Left lung (tissue), 10 donors: ENCODE results near the gene WDR33. TPM values are rescaled to one million over a fixed set of nuclear protein-coding genes. Genes with fewer than 3 reads are reported as not detected.
A peak's percentile ranks its signal among the peaks of the same experiment; 100 is the strongest.

ENCODE experiments used
- ATAC-seq: fragments of 200-7000 bp; cut with Tn5 transposase; one replicate; pipeline ENCODE4 v1.9.1; 2020; ENCODE audit warnings: moderate library complexity
- DNase-seq, 4 donors: peaks; one replicate each; pipeline ENCODE4 v3.0.0-alpha.2; 2013 to 2020
- H3K27ac ChIP-seq, 2 donors: fragments of 200-600 bp; sonication (generic) in 1 of 2; one replicate each; pipeline versions ENCODE4 v1.5.0 to v1.8.0; 2020 to 2021
- H3K27me3 ChIP-seq, 2 donors: fragments of 200-600 bp; sonication (generic) in 1 of 2; one replicate each; pipeline versions ENCODE4 v1.5.0 to v1.8.0; 2020 to 2021
- H3K36me3 ChIP-seq, 2 donors: fragments of 200-600 bp; sonication (generic) in 1 of 2; one replicate each; pipeline versions ENCODE4 v1.5.0 to v1.8.0; 2020 to 2021
- H3K4me1 ChIP-seq, 2 donors: fragments of 200-600 bp; one replicate each; pipeline ENCODE4 v1.8.0; 2021
- H3K4me3 ChIP-seq, 2 donors: fragments of 200-600 bp; sonication (generic) in 1 of 2; one replicate each; pipeline versions ENCODE4 v1.5.0 to v1.8.0; 2020 to 2021; ENCODE audit warnings: mild to moderate bottlenecking in 1 of 2
- H3K9me3 ChIP-seq, 2 donors: fragments of 200-600 bp; sonication (generic) in 1 of 2; one replicate each; pipeline versions ENCODE4 v1.5.0 to v1.8.0; 2020 to 2021
- CTCF ChIP-seq, 2 donors: fragments of 200-600 bp; sonication (generic) in 1 of 2; IDR thresholded peaks; one replicate each; pipeline versions ENCODE4 v1.5.0 to v1.8.0; 2021; ENCODE audit warnings: antibody characterized with exemption in 2 of 2
- intact Hi-C, 2 donors: fragments of 100-400 bp; cut with DNase I; formaldehyde crosslinking; loops; one replicate each; pipeline versions ENCODE4 v1.11.2 to v1.14.2; 2022
- polyA plus RNA-seq, 6 donors: library from polyadenylated mRNA; unstranded; fragments of 120-200 nt; gene quantifications; one replicate each; pipeline ENCODE4 v1.2.1, GENCODE V29; 2013; ENCODE audit not compliant: insufficient read length in 6 of 6
- total RNA-seq, 2 donors: library from RNA; stranded (reverse); fragmentation: NEBNext Ultra II Directional; extraction: Animal tissue kit (Norgen Biotek cat#: 25700); gene quantifications; one replicate each; pipeline ENCODE4 v1.2.1, GENCODE V29; 2021
- donor health status: DM: no; HTN: yes; CAD: no.
- donor health status: DM: no; HTN: no; CAD: no.

WDR33 gene
- total and polyA plus RNA-seq, 8 donors = 46.4 to 57.5 (median 50.8) TPM

DNA sequence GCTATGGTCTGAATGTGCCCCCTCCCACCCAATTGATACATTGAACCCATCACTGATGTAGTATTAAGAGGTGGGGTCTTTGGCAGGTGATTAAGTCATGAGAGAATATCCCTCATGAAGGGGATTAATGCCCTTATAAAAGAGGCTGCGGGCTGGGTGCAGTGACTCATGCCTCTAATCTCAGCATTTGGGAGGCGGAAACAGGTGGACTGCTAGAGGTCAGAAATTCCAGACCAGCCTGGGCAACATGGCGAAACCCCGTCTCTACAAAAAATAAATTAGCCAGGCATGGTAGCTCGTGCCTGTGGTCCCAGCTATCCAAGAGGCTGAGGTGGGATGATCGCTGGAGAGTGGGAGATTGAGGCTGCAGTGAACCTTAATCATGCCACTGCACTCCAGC lies 32.7 kb upstream of the WDR33 start:
- Histone ChIP-seq H3K36me3 (peaks cover 0 to 44% of the 10 kb centered on the region in 2 donors), H3K27me3 (no peaks in the 10 kb centered on the region), H3K27ac (no peak overlapping the region), H3K4me3 (no peak overlapping the region), H3K9me3 (no peaks in the 10 kb centered on the region), H3K4me1 (no peaks in the 10 kb centered on the region)
- intact Hi-C loops = no loop called here
- no peak for TF ChIP-seq CTCF (IDR thresholded peaks at IDR 0.05)
- no peak for ATAC-seq
- no peak for DNase-seq

- Histone ChIP-seq H3K4me1 (no peaks in the 10 kb centered on the region), H3K27ac (no peak overlapping the region), H3K4me3 (no peak overlapping the region), H3K9me3 (no peaks in the 10 kb centered on the region), H3K27me3 (no peaks in the 10 kb centered on the region), H3K36me3 (peaks cover 0 to 23% of the 10 kb centered on the region in 2 donors)
- intact Hi-C loops = no loop called here
- DNase-seq (peak in 1 of 4 donors; percentile 76), ATAC-seq (no peak)
- no peak for TF ChIP-seq CTCF (IDR thresholded peaks at IDR 0.05)
Measured at GRCh38 chr2:127841466-127842178, 30.7 kb upstream of the WDR33 start.

- no peaks in the 10 kb centered on the region for H3K4me1 ChIP-seq
- DNase-seq = no peak
- no peak for ATAC-seq
- TF ChIP-seq CTCF (IDR thresholded peaks at IDR 0.05) = no peak
- H3K9me3 ChIP-seq = no peaks in the 10 kb centered on the region
- no peak overlapping the region for H3K4me3 ChIP-seq
- no peak overlapping the region for H3K27ac ChIP-seq
- H3K36me3 ChIP-seq = peaks cover 0 to 16% of the 10 kb centered on the region in 2 donors
- intact Hi-C loops = no loop called here
- no peaks in the 10 kb centered on the region for H3K27me3 ChIP-seq
Measured at GRCh38 chr2:127840893-127841292, 29.9 kb upstream of the WDR33 start.

DNA sequence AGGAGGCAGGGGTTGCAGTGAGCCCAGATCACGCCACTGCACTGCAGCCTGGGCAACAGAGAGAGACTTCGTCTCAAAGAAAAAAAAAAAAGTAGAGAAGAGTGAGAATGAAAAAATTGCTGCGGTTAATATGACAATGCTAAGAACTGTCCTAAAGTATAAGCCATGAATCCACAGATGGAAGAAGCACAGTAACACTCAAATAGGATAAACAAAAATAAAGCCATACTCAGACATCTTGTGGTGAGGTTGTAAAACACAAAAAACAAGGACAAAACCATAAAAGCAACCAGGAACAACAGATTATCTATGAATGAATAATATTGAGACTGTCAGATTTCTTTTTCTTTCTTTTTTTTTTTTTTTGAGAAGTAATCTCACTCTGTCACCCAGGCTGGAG lies 24.0 kb upstream of the WDR33 start:
- H3K9me3 ChIP-seq = no peaks in the 10 kb centered on the region
- peak in 2 of 4 donors; percentile 37 to 53 for DNase-seq

More for the DNA sequence above, 24.0 kb upstream of the WDR33 start:
- Histone ChIP-seq H3K27me3 (no peaks in the 10 kb centered on the region), H3K27ac (no peak overlapping the region), H3K4me3 (no peak overlapping the region), H3K4me1 (peaks cover 0 to 7% of the 10 kb centered on the region in 2 donors), H3K36me3 (no peaks in the 10 kb centered on the region)
- ATAC-seq = no peak
- no peak for TF ChIP-seq CTCF (IDR thresholded peaks at IDR 0.05)
- intact Hi-C loops = no loop called here
